Kidney epithelial cell (primary cell): ENCODE results near the gene CACNG1. TPM values are rescaled to one million over a fixed set of nuclear protein-coding genes. Genes with fewer than 3 reads are reported as not detected.

Experiments used
- DNase-seq: peaks from one replicate; pipeline ENCODE4 v3.0.0-alpha.2; 2010; ENCODE audit warnings: low read depth
- H3K27me3 ChIP-seq: 2 replicates; pipeline ENCODE4 v1.6.0; 2011; ENCODE audit warnings: low read length; ENCODE audit not compliant: control insufficient read depth, insufficient read depth
- H3K36me3 ChIP-seq: 2 replicates; pipeline ENCODE4 v1.5.1; 2011; ENCODE audit warnings: low read length; ENCODE audit not compliant: control insufficient read depth, insufficient read depth
- H3K4me3 ChIP-seq: 2 replicates; pipeline ENCODE4 v1.5.1; 2011; ENCODE audit warnings: low read depth, mild to moderate bottlenecking, control low read depth, low read length
- total RNA-seq: library from RNA; depleted of rRNA; stranded (reverse); fragments of >200 nt; gene quantifications from 2 replicates; pipeline ENCODE4 v1.2.3, GENCODE V29; 2015
- TF ChIP-seq, protein P1 (sequence below): IDR thresholded peaks from 2 replicates; pipeline ENCODE4 v1.5.1; 2011; ENCODE audit warnings: mild to moderate bottlenecking, moderate library complexity, low read length, control low read depth, inconsistent platforms; ENCODE audit not compliant: insufficient read depth, poor library complexity, severe bottlenecking

CACNG1 gene
- total RNA-seq, 1 donor from 2014 or later: not detected

DNA sequence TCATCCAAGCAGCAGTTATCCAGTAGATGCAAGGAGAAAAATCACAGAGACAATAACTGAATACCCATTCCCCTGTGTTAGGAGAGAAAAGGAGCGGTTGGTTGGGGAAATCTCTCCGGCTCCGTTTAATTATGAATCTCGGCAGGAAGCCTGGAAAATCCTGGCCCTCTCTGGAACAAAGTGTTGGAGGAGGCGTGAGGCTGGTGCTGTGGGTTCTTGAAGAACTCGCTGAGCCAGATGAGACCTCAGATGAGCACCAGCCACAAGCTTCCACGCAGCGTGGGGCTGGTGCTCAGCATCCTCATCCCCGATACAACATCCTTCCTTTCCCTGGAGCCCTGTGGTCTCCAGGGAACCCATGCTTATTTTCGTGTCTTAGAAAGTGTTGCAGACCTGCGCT, 40.2 kb upstream of the CACNG1 start:
- peaks cover 12% of the 10 kb centered on the region for H3K27me3 ChIP-seq
- DNase-seq: no peak
- TF ChIP-seq, protein P1, sequence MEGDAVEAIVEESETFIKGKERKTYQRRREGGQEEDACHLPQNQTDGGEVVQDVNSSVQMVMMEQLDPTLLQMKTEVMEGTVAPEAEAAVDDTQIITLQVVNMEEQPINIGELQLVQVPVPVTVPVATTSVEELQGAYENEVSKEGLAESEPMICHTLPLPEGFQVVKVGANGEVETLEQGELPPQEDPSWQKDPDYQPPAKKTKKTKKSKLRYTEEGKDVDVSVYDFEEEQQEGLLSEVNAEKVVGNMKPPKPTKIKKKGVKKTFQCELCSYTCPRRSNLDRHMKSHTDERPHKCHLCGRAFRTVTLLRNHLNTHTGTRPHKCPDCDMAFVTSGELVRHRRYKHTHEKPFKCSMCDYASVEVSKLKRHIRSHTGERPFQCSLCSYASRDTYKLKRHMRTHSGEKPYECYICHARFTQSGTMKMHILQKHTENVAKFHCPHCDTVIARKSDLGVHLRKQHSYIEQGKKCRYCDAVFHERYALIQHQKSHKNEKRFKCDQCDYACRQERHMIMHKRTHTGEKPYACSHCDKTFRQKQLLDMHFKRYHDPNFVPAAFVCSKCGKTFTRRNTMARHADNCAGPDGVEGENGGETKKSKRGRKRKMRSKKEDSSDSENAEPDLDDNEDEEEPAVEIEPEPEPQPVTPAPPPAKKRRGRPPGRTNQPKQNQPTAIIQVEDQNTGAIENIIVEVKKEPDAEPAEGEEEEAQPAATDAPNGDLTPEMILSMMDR: no peak
- no peak overlapping the region for H3K4me3 ChIP-seq
- no peaks in the 10 kb centered on the region for H3K36me3 ChIP-seq

DNA sequence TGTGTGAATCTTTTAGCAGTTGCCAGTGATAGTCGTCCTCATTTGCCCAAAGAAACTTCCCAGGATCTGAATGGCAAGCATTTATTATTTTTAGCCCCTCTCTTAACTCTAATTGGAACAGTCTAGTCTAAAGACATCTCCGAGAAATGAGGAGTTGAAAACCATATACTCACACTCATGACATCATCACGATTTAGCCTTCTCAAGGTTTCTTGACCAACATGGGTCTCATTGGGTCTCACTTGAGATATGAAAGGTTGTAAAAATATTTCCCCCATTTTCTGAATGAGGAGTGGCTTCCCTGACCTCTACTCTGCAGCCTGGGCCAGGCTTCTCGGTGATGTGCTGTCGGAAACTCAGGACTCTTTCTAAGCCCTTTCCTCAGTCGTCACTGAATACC, 37.1 kb upstream of the CACNG1 start:
- H3K27me3 ChIP-seq: peaks cover 15% of the 10 kb centered on the region
- TF ChIP-seq, protein P1: no peak

DNA sequence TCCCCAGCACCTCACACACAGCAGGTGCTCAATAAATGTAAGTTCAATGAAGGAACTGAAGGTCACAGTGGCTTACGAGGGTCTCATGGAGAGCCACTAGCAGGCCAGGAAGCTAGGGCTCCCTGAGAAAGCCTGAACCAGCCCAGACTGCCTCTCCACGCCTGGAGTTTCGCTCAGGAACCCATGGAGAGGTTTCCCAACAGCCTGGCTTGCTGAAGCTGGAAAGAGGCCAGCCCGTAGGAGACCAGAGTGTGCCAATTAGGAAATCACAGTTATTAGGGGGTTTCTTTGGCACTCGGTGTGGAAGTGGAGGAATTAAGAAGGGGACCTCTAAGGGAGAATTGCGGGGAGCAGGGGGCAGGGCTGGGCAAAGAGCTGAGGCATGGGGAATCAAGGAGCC, 36.3 kb upstream of the CACNG1 start:
- H3K27me3 ChIP-seq: peaks cover 15% of the 10 kb centered on the region
- no peak overlapping the region for H3K4me3 ChIP-seq
- no peak for DNase-seq
- H3K36me3 ChIP-seq: no peaks in the 10 kb centered on the region
- TF ChIP-seq, protein P1: no peak

More for the DNA sequence above, 37.1 kb upstream of the CACNG1 start:
- Histone ChIP-seq H3K36me3 (no peaks in the 10 kb centered on the region), H3K4me3 (no peak overlapping the region)
- no peak for DNase-seq

DNA sequence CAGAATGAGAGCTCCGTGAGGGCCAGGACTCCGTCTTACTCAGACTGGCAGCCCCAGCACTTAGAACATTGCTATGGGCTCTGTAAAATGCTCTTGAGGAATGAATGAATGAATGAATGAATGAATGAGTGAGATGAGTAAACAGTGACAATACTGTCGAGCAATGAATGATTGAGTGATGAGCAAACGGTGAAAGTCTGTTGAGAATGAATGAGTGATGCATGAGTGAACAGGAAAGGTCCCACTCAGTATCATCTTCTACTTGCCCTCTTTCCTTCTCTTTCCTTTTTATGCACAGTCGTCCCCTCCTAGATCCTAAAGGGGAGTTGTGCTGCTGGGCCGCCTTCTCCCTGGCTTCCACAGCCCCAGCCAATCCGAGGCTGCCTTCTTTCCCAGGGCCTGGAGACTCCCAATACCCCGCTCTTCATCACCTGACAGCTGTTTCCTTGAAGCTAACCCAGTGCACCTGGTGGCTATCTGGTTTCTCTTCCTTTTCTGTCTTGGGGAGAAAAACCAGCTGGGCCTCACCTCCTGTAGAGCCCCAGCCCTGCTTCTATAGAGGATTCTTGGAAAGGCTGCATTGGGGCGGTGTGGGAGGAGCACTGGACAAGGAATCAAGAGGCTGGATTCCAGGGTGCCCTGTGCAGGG, 32.7 kb upstream of the CACNG1 start:
- Histone ChIP-seq H3K27me3 (peaks cover 5% of the 10 kb centered on the region), H3K36me3 (no peaks in the 10 kb centered on the region), H3K4me3 (no peak overlapping the region)
- TF ChIP-seq, protein P1: no peak
- no peak for DNase-seq

DNA sequence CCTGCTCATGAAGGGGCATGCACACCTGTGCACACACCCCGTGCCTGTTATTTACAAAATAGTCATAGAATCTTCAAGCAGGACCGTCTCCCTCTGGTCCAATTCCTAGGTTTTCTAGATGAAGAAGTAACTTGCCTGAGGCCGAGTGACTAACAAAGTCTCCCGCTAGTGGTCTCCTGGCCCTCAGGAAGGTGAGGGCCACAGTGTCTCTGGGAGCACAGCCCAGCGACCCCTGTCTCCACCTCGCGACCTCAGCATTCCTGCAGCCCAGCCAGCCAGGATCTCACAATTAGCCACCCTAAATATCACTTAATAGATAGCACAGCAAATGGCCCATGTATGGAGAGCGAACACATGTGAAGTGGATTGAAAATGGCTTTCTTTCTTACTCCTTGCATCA, 30.5 kb upstream of the CACNG1 start:
- TF ChIP-seq, protein P1: no peak
- Histone ChIP-seq H3K36me3 (no peaks in the 10 kb centered on the region), H3K4me3 (no peak overlapping the region), H3K27me3 (peaks cover 7% of the 10 kb centered on the region)
- no peak for DNase-seq

DNA sequence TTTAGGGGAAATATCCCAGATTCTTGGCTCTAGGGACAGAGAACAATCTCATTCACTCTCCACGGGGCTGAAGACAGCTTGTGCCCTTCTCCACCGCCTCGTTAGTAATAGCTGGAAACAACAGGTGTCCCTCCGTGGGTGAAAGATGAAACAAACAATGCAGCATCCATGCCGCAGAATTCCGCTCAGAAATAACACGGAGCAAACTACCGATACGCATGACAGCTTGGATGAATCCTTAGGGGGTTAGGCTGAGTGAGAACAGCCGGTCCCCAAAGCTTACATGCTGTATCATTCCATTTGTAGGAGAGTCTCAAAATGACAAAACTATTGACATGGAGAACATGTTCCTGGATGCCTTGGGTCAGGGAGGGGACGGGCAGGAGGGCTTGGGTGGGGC, 29.4 kb upstream of the CACNG1 start:
- TF ChIP-seq, protein P1: no peak
- Histone ChIP-seq H3K4me3 (no peak overlapping the region), H3K36me3 (no peaks in the 10 kb centered on the region), H3K27me3 (peaks cover 7% of the 10 kb centered on the region)
- DNase-seq: no peak
